ENCODE data around the gene ATRX.
A peak's percentile ranks its signal among the peaks of the same experiment; 100 is the strongest.
"Not testable (repeated sequence)": the region's sequence is repeated elsewhere in the genome, so short reads cannot be mapped to it uniquely, and the experiment has no call there.

ATRX gene

DNA sequence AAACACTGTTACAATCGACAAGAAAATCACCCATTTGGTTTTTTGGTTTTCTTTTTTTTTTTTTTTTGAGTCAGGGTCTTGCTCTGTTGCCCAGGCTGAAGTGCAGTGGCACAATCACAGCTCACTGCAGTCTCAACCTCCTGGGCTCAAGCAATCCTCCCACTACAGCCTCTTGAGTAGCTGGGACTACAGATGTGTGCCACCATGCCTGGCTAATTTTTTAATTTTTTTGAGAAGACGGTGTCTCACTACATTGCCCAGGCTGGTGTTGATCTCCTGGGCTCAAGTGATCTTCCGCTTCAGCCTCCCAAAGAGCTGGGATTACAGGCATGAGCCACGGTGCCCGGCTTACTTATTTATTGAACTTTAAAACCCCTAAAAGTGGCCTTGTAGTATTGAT, 45.5 kb upstream of the ATRX start:
- CTCF ChIA-PET; H3K9me3 ChIP-seq (ENCODE audit: control insufficient read depth, insufficient read depth, low read depth, low read length); H3K27ac ChIP-seq (ENCODE audit: extremely low read depth, low read depth, low read length); H3K4me3 ChIP-seq (ENCODE audit: low read depth, low read length); POLR2A ChIA-PET; H3K4me1 ChIP-seq (ENCODE audit: control insufficient read depth, insufficient read depth, low read length): not testable (repeated sequence)
- peak; percentile 85 for TF ChIP-seq ZNF121 (tag by site-specific recombination; IDR thresholded peaks at IDR 0.05)
- peaks cover 25 to 29% of the 10 kb centered on the region in 2 experiments for H3K36me3 ChIP-seq (ENCODE audit: control insufficient read depth in 2 of 2, insufficient read depth in 1 of 2, low read length in 2 of 2)

DNA sequence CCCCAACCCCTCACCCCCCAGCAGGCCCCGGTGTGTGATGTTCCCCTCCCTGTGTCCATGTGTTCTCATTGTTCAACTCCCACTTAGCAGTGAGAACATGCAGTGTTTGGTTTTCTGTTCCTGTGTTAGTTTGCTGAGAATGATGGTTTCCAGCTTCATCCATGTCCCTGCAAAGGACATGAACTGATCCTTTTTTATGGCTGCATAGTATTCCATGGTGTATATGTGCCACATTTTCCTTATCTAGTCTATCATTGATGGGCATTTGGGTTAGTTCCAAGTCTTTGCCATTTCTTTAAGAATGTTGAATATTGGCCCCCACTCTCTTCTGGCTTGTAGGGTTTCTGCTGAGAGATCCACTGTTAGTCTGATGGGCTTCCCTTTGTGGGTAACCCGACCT, 36.0 kb upstream of the ATRX start:
- H3K4me1 ChIP-seq (ENCODE audit: control insufficient read depth, insufficient read depth, low read length); H3K9me3 ChIP-seq (ENCODE audit: control insufficient read depth, insufficient read depth, low read depth, low read length); POLR2A ChIA-PET; H3K4me3 ChIP-seq (ENCODE audit: low read depth, low read length); CTCF ChIA-PET; H3K27ac ChIP-seq (ENCODE audit: extremely low read depth, low read depth, low read length): not testable (repeated sequence)
- peak; percentile 99 for TF ChIP-seq ZNF146 (tag by site-specific recombination; IDR thresholded peaks at IDR 0.05)
- TF ChIP-seq, protein P1, sequence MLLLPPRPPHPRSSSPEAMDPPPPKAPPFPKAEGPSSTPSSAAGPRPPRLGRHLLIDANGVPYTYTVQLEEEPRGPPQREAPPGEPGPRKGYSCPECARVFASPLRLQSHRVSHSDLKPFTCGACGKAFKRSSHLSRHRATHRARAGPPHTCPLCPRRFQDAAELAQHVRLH (tag by site-specific recombination; IDR thresholded peaks at IDR 0.05): peak; percentile 50; the same call in 1 of the 2 replicates
- TF ChIP-seq, protein P2, sequence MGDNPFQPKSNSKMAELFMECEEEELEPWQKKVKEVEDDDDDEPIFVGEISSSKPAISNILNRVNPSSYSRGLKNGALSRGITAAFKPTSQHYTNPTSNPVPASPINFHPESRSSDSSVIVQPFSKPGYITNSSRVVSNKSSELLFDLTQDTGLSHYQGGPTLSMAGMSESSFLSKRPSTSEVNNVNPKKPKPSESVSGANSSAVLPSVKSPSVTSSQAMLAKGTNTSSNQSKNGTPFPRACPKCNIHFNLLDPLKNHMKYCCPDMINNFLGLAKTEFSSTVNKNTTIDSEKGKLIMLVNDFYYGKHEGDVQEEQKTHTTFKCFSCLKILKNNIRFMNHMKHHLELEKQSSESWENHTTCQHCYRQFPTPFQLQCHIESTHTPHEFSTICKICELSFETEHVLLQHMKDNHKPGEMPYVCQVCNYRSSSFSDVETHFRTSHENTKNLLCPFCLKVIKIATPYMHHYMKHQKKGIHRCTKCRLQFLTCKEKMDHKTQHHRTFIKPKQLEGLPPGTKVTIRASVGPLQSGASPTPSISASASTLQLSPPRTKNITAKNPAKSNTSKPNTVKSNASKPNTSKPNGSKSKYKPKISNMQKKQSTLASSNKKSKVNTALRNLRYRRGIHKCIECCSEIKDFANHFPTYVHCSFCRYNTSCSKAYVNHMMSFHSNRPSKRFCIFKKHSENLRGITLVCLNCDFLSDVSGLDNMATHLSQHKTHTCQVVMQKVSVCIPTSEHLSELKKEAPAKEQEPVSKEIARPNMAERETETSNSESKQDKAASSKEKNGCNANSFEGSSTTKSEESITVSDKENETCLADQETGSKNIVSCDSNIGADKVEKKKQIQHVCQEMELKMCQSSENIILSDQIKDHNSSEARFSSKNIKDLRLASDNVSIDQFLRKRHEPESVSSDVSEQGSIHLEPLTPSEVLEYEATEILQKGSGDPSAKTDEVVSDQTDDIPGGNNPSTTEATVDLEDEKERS (tag by site-specific recombination; IDR thresholded peaks at IDR 0.05): peak; percentile 67; the same call in 1 of the 2 replicates
- peaks cover 4 to 27% of the 10 kb centered on the region in 2 experiments for H3K36me3 ChIP-seq (ENCODE audit: control insufficient read depth in 2 of 2, insufficient read depth in 1 of 2, low read length in 2 of 2)

DNA sequence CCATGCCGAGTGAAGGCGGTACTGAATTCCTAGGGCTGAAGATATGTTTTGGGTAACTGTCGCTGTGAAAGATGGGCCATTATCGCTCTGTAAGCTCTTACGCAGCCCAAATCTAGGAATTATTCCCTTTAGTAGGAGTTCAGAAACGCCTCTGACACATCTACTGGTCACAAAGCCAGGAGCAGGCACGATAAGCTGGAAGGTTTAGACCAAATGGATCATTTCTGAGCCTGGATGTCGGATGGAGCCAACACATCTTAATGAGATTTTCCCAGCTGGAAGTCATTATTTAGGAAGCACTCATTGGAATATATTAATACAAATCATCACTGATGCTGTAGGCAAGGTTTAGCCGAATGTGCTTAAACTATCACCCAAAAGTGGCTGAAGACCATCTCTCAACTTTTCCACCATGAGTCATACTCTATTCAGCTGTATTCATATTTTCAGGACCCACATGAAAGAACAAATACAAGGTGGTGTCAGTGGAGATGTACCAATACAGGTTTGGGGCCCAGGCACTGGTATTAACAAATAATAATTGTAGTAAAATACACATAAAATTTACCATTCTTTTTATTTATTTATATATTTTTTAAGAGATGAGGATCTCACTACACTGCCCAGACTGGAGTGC, 34.2 kb upstream of the ATRX start:
- POLR2A ChIA-PET: no interaction called here
- Histone ChIP-seq H3K27ac (ENCODE audit: extremely low read depth, low read depth, low read length) (no peak overlapping the region), H3K36me3 (ENCODE audit: control insufficient read depth in 2 of 2, insufficient read depth in 1 of 2, low read length in 2 of 2) (peaks cover 0 to 11% of the 10 kb centered on the region in 2 experiments; a peak in 2 of 3 replicates), H3K4me3 (ENCODE audit: low read depth, low read length) (no peak overlapping the region), H3K9me3 (ENCODE audit: control insufficient read depth, insufficient read depth, low read depth, low read length) (no peaks in the 10 kb centered on the region), H3K4me1 (ENCODE audit: control insufficient read depth, insufficient read depth, low read length) (no peaks in the 10 kb centered on the region)
- CTCF ChIA-PET: interaction anchor here (0.8 kb wide), 1 partner anchor 205 kb away, joined by 3 read pairs; no protein-coding TSS in a partner anchor
- TF ChIP-seq, protein P3, sequence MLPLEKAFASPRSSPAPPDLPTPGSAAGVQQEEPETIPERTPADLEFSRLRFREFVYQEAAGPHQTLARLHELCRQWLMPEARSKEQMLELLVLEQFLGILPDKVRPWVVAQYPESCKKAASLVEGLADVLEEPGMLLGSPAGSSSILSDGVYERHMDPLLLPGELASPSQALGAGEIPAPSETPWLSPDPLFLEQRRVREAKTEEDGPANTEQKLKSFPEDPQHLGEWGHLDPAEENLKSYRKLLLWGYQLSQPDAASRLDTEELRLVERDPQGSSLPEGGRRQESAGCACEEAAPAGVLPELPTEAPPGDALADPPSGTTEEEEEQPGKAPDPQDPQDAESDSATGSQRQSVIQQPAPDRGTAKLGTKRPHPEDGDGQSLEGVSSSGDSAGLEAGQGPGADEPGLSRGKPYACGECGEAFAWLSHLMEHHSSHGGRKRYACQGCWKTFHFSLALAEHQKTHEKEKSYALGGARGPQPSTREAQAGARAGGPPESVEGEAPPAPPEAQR (tag by site-specific recombination; IDR thresholded peaks at IDR 0.05): no peak
- TF ChIP-seq, protein P1 (tag by site-specific recombination; IDR thresholded peaks at IDR 0.05): no peak
- TF ChIP-seq, protein P4, sequence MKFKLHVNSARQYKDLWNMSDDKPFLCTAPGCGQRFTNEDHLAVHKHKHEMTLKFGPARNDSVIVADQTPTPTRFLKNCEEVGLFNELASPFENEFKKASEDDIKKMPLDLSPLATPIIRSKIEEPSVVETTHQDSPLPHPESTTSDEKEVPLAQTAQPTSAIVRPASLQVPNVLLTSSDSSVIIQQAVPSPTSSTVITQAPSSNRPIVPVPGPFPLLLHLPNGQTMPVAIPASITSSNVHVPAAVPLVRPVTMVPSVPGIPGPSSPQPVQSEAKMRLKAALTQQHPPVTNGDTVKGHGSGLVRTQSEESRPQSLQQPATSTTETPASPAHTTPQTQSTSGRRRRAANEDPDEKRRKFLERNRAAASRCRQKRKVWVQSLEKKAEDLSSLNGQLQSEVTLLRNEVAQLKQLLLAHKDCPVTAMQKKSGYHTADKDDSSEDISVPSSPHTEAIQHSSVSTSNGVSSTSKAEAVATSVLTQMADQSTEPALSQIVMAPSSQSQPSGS (tag by site-specific recombination; IDR thresholded peaks at IDR 0.05; ENCODE audit: low read depth): no peak
- TF ChIP-seq GFI1B (tag by site-specific recombination; IDR thresholded peaks at IDR 0.05): no peak
- TF ChIP-seq ZNF211 (tag by site-specific recombination; IDR thresholded peaks at IDR 0.05; ENCODE audit: low read depth): no peak
- TF ChIP-seq HOXD13 (CRISPR knock-in tag; IDR thresholded peaks at IDR 0.05; ENCODE audit: borderline replicate concordance): no peak
- TF ChIP-seq ZNF23 (tag by site-specific recombination; IDR thresholded peaks at IDR 0.05; ENCODE audit: borderline replicate concordance): no peak
- TF ChIP-seq ZNF558 (tag by site-specific recombination; IDR thresholded peaks at IDR 0.05): no peak
- TF ChIP-seq, protein P5, sequence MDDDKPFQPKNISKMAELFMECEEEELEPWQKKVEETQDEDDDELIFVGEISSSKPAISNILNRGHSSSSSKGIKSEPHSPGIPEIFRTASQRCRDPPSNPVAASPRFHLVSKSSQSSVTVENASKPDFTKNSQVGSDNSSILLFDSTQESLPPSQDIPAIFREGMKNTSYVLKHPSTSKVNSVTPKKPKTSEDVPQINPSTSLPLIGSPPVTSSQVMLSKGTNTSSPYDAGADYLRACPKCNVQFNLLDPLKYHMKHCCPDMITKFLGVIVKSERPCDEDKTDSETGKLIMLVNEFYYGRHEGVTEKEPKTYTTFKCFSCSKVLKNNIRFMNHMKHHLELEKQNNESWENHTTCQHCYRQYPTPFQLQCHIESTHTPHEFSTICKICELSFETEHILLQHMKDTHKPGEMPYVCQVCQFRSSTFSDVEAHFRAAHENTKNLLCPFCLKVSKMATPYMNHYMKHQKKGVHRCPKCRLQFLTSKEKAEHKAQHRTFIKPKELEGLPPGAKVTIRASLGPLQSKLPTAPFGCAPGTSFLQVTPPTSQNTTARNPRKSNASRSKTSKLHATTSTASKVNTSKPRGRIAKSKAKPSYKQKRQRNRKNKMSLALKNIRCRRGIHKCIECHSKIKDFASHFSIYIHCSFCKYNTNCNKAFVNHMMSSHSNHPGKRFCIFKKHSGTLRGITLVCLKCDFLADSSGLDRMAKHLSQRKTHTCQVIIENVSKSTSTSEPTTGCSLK (tag by site-specific recombination; IDR thresholded peaks at IDR 0.05): no peak
- TF ChIP-seq, protein P2 (tag by site-specific recombination; IDR thresholded peaks at IDR 0.05): no peak
- no peak for TF ChIP-seq RBAK (tag by site-specific recombination; IDR thresholded peaks at IDR 0.05)
- TF ChIP-seq ZNF37A (tag by site-specific recombination; IDR thresholded peaks at IDR 0.05): no peak
